ENCODE data around the gene PPM1E.

GRCh38 chr17:58982626-58983025, 227.0 kb downstream of the PPM1E start:
- TF ChIP-seq EZH2phosphoT487 (IDR thresholded peaks at IDR 0.05; ENCODE audit: insufficient read depth, low read depth), result no peak
- no peak for TF ChIP-seq EZH2 (IDR thresholded peaks at IDR 0.05; ENCODE audit: insufficient read depth, poor library complexity, severe bottlenecking)
